Measurements from ENCODE around the gene PARD6G.
A peak's percentile ranks its signal among the peaks of the same experiment; 100 is the strongest.

Gene PARD6G

GRCh38 chr18:80136679-80137078 lies 110.6 kb downstream of the PARD6G start:
- no peak for DNase-seq

- DNase-seq: no peak
Measured at GRCh38 chr18:80135136-80135535, 112.2 kb downstream of the PARD6G start.

- no peak for DNase-seq
Measured at GRCh38 chr18:80133124-80133523, 114.2 kb downstream of the PARD6G start.

- DNase-seq: no peak
Measured at GRCh38 chr18:80132180-80132812, 115.0 kb downstream of the PARD6G start.

- no peak for DNase-seq
Measured at GRCh38 chr18:80130555-80130954, 116.8 kb downstream of the PARD6G start.

- no peak for DNase-seq
Measured at GRCh38 chr18:80129672-80130367, 117.5 kb downstream of the PARD6G start.

- no peak for DNase-seq
Measured at GRCh38 chr18:80127635-80128034, 119.7 kb downstream of the PARD6G start.

DNA sequence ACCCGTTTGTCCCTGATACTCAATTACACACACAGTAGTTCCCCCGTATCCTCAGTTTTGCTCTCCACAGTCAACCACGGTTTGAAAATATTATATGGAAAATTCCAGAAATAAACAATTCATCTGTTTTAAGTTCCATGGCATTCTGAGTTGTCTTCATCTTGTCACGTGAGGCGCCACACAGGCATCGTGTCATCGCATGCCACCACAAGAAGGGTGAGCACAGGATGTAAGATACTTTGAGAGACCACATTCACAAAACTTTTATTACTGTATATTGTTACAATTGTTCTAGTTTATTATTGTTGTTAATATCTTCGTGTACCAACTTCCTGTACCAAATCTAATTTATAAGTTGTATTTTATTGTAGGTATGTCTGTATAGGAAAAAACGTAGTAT lies 120.5 kb downstream of the PARD6G start:
- no peak for DNase-seq

DNA sequence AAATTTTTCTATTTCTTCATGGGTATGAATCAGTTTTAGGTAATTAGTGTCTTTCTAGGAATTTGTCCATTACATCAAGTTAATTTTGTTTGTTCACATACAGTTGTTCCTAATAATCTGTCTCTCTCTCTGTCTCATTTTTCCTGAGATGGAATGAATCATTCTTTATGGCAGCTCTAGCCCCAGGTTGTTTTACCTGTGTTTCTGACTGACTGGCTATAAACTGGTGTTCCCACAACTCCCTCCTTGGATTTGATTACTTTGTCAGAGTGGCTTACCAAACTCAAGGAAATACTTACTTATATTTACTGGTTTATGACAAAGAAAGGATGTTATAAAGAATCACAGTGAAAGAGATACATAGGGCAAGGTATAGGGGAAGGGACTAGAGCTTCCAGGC lies 123.2 kb downstream of the PARD6G start:
- DNase-seq: no peak

- no peak for DNase-seq
Measured at GRCh38 chr18:80120932-80121331, 126.4 kb downstream of the PARD6G start.

GRCh38 chr18:80119111-80119510 lies 128.2 kb downstream of the PARD6G start:
- DNase-seq: no peak

- no peak for DNase-seq
Measured at GRCh38 chr18:80115035-80115434, 132.3 kb downstream of the PARD6G start.

- DNase-seq: no peak
Measured at GRCh38 chr18:80112624-80113248, 134.6 kb downstream of the PARD6G start.

DNA sequence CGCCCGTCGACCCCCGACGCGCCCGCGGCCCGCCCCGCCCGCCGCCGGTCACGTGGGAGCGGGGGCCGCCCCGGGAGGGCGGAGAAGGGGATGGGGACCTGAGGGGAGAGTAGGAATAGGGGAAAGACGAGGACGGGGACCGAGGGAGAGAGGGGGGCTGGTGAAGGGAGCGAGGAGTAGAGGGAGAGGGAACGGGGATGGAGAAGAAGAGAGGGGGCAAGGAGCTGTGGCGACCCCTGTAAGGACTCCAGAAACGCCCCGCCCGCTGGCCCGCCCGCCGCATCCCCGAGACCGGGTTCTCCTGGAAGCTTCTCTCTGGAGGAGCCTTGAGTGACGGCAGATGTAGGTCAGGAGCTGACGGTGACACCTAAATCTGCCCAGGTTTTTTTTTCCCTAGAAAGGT lies 137.6 kb downstream of the PARD6G start:
- DNase-seq: no peak

- DNase-seq: peak; percentile 67
Measured at GRCh38 chr18:80108739-80109675, 138.3 kb downstream of the PARD6G start, which contains the start of gene ADNP2. TSS of gene ADNP2 (plus strand) at chr18:80109262. CDS start at chr18:80117543, 8,281 bp downstream.

DNA sequence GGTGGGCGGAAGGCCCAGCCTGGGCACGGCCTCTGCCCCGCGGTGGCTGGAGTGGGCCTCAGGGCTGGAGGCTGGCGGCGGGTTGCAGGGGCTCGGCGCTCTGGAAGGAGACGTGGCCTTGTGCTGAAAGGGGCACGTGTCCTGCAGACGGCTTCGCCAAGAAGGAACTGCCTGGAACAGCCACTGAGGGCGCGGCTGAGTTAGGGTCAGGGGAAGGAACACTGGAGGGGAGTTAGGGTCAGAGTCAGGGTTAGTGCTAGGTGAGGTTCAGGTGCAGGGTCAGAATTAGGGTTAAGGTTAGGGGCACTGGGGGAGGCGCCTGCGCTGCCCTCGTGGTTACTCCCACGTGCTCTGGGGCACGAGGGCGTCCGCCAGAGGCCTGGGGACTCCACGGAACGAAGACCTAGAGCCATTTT lies 139.2 kb downstream of the PARD6G start:
- no peak for DNase-seq

GRCh38 chr18:80107426-80107825 lies 139.9 kb downstream of the PARD6G start:
- no peak for DNase-seq

Data from activated CD4-positive, alpha-beta T cell treated with anti-CD3 and anti-CD28 coated beads for 1 hour (primary cell).